HG03097 (cell line): ENCODE measurements around the gene ARHGEF17.

Experiments
- ATAC-seq: cut with Tn5 transposase; IDR thresholded peaks from one replicate; pipeline ENCODE4 v1.9.1; 2021; ENCODE audit not compliant: unreplicated experiment, low FRiP score

The ARHGEF17 gene

GRCh38 chr11:73388265-73389133 is 80.4 kb downstream of the ARHGEF17 start:
- no peak for ATAC-seq

- no peak for ATAC-seq
Measured at GRCh38 chr11:73389134-73389525, 81.1 kb downstream of the ARHGEF17 start.

- no peak for ATAC-seq
Measured at GRCh38 chr11:73389916-73390315, 81.8 kb downstream of the ARHGEF17 start.

GRCh38 chr11:73390601-73391565 is 82.8 kb downstream of the ARHGEF17 start:
- no peak for ATAC-seq

GRCh38 chr11:73391665-73392064 is 83.6 kb downstream of the ARHGEF17 start:
- no peak for ATAC-seq

GRCh38 chr11:73392108-73393010 is 84.3 kb downstream of the ARHGEF17 start:
- no peak for ATAC-seq

GRCh38 chr11:73393011-73393380 is 84.9 kb downstream of the ARHGEF17 start:
- no peak for ATAC-seq

GRCh38 chr11:73393479-73394415 is 85.7 kb downstream of the ARHGEF17 start:
- no peak for ATAC-seq

- ATAC-seq: no peak
Measured at GRCh38 chr11:73394416-73395296, 86.6 kb downstream of the ARHGEF17 start.

GRCh38 chr11:73395297-73396208 is 87.5 kb downstream of the ARHGEF17 start:
- no peak for ATAC-seq

GRCh38 chr11:73396251-73396930 is 88.3 kb downstream of the ARHGEF17 start:
- ATAC-seq: no peak

- ATAC-seq: no peak
Measured at GRCh38 chr11:73396985-73397384, 88.9 kb downstream of the ARHGEF17 start.

GRCh38 chr11:73397468-73398131 is 89.5 kb downstream of the ARHGEF17 start:
- ATAC-seq: no peak

- no peak for ATAC-seq
Measured at GRCh38 chr11:73398132-73398526, 90.1 kb downstream of the ARHGEF17 start.

GRCh38 chr11:73398721-73399120 is 90.6 kb downstream of the ARHGEF17 start:
- no peak for ATAC-seq

GRCh38 chr11:73399159-73399590 is 91.1 kb downstream of the ARHGEF17 start:
- ATAC-seq: no peak
